G401.6 (cell line): Measurements from ENCODE around the gene HIVEP2.

Source experiments
- FAIRE-seq: peaks from 2 replicates; lab custom pipeline; 2012; peaks lifted over from hg19 to GRCh38; lab: Jason Lieb, UNC

Gene HIVEP2

DNA sequence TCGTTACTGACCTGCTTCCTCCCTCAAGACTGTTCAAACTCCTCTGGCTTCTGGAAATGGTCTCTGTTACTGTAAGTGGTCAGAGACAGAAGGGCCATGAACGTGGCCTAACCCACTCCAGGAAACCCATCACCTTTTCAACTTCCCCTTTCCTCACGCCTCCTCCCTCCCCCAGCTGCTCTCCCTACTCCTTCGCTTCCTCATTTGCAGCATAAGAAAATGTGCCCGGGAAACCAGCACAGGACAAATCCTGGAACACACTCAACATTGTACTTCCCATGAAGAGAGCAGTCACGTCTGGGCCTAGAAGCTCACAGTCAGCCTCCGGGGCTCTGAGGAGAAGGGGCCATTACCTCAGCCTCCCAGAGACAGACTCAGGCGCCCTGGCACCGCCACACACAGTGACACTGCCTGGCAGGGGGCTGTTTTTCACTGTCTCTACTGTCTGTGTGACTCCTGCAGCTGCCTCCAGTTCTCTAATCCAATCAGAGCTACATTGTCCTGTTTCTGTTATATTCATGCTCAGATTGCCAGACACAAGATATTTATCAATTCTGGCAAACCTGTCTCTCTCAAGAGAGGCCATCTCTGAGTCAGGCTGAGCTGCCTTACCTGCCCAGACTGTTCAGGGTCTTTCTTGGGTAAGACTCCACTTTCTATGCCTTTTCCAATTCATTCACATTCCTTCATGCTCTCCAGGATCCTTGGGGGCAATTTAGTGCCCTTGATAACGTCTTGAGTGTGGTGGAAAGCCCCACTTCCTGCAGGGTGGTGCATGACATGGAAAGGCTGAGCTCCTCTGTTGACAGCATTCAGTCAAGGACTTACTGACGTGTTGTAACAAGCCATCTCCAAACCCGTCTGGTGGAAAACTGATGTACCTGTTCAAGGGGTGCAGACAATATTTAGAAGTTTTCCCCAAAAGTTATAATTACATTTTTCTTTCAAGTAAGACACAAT is 242.2 kb downstream of the HIVEP2 start:
- no peak for FAIRE-seq
